Measurements from ENCODE around the gene TECPR2. TPM values are rescaled to one million over a fixed set of nuclear protein-coding genes. Genes with fewer than 3 reads are reported as not detected.

TECPR2 gene
- total RNA-seq, 4 donors from 2014 or later: 28.7 to 54.8 (median 36.6) TPM

DNA sequence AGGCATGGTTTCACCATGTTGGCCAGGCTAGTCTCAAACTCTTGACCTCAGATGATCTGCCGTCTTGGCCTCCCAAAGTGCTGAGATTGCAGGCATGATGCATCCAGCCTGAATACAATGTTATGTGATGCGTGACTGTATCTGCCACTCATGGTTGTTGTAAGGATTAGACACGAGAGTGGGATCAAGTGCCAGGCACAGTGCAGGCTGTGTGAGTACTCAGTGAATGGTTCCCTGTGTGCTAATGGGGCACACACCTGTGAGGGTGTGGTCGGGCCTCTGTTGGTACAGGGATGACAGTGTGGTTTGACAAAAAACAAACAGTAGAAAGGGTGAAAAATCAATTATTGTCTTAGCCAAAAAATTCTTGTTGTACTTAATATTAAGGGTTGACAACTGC lies 61.8 kb downstream of the TECPR2 start:
- H3K27me3 ChIP-seq: no peaks in the 10 kb centered on the region
- intact Hi-C loops (cut with DNase I): no loop called here
- TF ChIP-seq POLR2A (IDR thresholded peaks at IDR 0.05; ENCODE audit: low read depth) (no peak), POLR2AphosphoS5 (IDR thresholded peaks at IDR 0.05) (no peak), EP300 (IDR thresholded peaks at IDR 0.05) (no peak)
- TF ChIP-seq, protein P1, sequence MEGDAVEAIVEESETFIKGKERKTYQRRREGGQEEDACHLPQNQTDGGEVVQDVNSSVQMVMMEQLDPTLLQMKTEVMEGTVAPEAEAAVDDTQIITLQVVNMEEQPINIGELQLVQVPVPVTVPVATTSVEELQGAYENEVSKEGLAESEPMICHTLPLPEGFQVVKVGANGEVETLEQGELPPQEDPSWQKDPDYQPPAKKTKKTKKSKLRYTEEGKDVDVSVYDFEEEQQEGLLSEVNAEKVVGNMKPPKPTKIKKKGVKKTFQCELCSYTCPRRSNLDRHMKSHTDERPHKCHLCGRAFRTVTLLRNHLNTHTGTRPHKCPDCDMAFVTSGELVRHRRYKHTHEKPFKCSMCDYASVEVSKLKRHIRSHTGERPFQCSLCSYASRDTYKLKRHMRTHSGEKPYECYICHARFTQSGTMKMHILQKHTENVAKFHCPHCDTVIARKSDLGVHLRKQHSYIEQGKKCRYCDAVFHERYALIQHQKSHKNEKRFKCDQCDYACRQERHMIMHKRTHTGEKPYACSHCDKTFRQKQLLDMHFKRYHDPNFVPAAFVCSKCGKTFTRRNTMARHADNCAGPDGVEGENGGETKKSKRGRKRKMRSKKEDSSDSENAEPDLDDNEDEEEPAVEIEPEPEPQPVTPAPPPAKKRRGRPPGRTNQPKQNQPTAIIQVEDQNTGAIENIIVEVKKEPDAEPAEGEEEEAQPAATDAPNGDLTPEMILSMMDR (IDR thresholded peaks at IDR 0.05): no peak
- WGBS: 85% methylated on average over 4 of the region's 4 CpGs
- H3K4me3 ChIP-seq: no peak overlapping the region
- H3K4me1 ChIP-seq: peaks cover 0 to 8% (median 4%) of the 10 kb centered on the region in 4 donors
- no peaks in the 10 kb centered on the region for H3K9me3 ChIP-seq
- DNase-seq (ENCODE audit: extremely low spot score): no peak
- H3K36me3 ChIP-seq: peaks cover 27 to 85% (median 63%) of the 10 kb centered on the region in 4 donors
- H3K27ac ChIP-seq (replicated peaks in 1 of 4): no peak overlapping the region

DNA sequence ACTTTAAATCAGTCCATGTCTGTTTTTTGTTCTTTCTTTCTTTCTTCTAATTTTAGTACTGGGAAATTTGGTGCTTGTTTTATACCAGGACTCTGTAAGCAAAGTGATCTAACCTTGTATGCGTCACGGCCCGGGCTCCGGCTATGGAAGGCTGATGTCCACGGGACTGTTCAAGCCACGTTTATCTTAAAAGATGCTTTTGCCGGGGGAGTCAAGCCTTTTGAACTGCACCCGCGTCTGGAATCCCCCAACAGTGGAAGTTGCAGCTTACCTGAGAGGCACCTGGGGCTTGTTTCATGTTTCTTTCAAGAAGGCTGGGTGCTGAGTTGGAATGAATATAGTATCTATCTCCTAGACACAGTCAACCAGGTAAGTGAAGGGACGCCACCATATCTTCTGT lies 62.2 kb downstream of the TECPR2 start:
- DNase-seq (ENCODE audit: extremely low spot score): no peak
- TF ChIP-seq POLR2A (IDR thresholded peaks at IDR 0.05; ENCODE audit: low read depth): no peak
- TF ChIP-seq EP300 (IDR thresholded peaks at IDR 0.05): no peak
- Histone ChIP-seq H3K27me3 (no peaks in the 10 kb centered on the region), H3K4me3 (no peak overlapping the region), H3K27ac (replicated peaks in 1 of 4) (no peak overlapping the region), H3K4me1 (peaks cover 0 to 8% (median 4%) of the 10 kb centered on the region in 4 donors), H3K36me3 (peaks cover 27 to 84% (median 63%) of the 10 kb centered on the region in 4 donors), H3K9me3 (no peaks in the 10 kb centered on the region)
- WGBS: 92% methylated on average over 10 of the region's 10 CpGs
- intact Hi-C loops (cut with DNase I): no loop called here

DNA sequence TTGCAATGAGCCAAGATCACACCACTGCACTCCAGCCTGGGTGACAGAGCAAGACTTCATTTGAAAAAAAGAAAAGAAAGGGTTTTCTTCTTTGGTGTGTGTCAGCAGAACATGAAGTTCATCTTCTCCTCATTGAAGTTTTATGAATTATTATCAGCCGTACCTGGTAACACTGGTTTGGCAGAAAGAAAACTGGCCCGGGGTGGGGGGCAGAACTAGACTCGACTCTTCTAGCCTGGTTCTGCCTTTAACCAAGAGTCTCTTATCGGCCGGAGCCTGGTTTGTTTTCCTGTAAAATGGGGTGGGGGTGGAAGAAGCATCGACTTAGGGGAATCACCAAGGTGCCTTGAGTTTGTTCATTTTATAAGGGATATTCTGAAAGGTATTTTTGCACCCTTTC lies 64.1 kb downstream of the TECPR2 start:
- intact Hi-C loops (cut with DNase I): no loop called here
- TF ChIP-seq, protein P1 (IDR thresholded peaks at IDR 0.05): no peak
- no peak for TF ChIP-seq POLR2AphosphoS5 (IDR thresholded peaks at IDR 0.05)
- no peak for TF ChIP-seq EP300 (IDR thresholded peaks at IDR 0.05)
- no peak for TF ChIP-seq POLR2A (IDR thresholded peaks at IDR 0.05; ENCODE audit: low read depth)
- Histone ChIP-seq H3K27me3 (no peaks in the 10 kb centered on the region), H3K4me3 (no peak overlapping the region), H3K4me1 (peaks cover 0 to 8% (median 4%) of the 10 kb centered on the region in 4 donors), H3K27ac (replicated peaks in 1 of 4) (peak overlapping the region; percentile 37 to 63 (median 52)), H3K9me3 (no peaks in the 10 kb centered on the region), H3K36me3 (peaks cover 32 to 80% (median 57%) of the 10 kb centered on the region in 4 donors)
- WGBS: 91% methylated on average over 6 of the region's 6 CpGs
- DNase-seq (ENCODE audit: extremely low spot score): no peak

- WGBS: 93% methylated on average over 12 of the region's 12 CpGs
- Histone ChIP-seq H3K36me3 (peaks cover 40 to 87% (median 64%) of the 10 kb centered on the region in 4 donors), H3K4me1 (peaks cover 0 to 8% (median 4%) of the 10 kb centered on the region in 4 donors), H3K27me3 (no peaks in the 10 kb centered on the region), H3K27ac (replicated peaks in 1 of 4) (no peak overlapping the region), H3K9me3 (no peaks in the 10 kb centered on the region), H3K4me3 (no peak overlapping the region)
- DNase-seq (ENCODE audit: extremely low spot score): no peak
- TF ChIP-seq EP300 (IDR thresholded peaks at IDR 0.05) (no peak), POLR2A (IDR thresholded peaks at IDR 0.05; ENCODE audit: low read depth) (no peak), POLR2AphosphoS5 (IDR thresholded peaks at IDR 0.05) (no peak)
- TF ChIP-seq, protein P1 (IDR thresholded peaks at IDR 0.05): no peak
- intact Hi-C loops (cut with DNase I): no loop called here
These were observed 64.9 kb downstream of the TECPR2 start for GRCh38 chr14:102427642-102428041.

- WGBS: 94% methylated on average over 5 of the region's 8 CpGs
- TF ChIP-seq, protein P1 (IDR thresholded peaks at IDR 0.05): no peak
- TF ChIP-seq POLR2A (IDR thresholded peaks at IDR 0.05; ENCODE audit: low read depth) (no peak), POLR2AphosphoS5 (IDR thresholded peaks at IDR 0.05) (no peak), EP300 (IDR thresholded peaks at IDR 0.05) (no peak)
- Histone ChIP-seq H3K4me1 (peaks cover 0 to 8% (median 4%) of the 10 kb centered on the region in 4 donors), H3K4me3 (no peak overlapping the region), H3K27ac (replicated peaks in 1 of 4) (no peak overlapping the region), H3K9me3 (no peaks in the 10 kb centered on the region), H3K27me3 (no peaks in the 10 kb centered on the region), H3K36me3 (peaks cover 41 to 87% (median 71%) of the 10 kb centered on the region in 4 donors)
- no peak for DNase-seq (ENCODE audit: extremely low spot score)
- intact Hi-C loops (cut with DNase I): loop anchor here (10.0 kb wide), 1 partner anchor 154 kb away; no protein-coding TSS in a partner anchor
These were observed 67.6 kb downstream of the TECPR2 start for GRCh38 chr14:102430212-102430908.
